GM23248 (cell line): Measurements from ENCODE around the gene C18orf63.

Experiments
- EZH2 ChIP-seq: fragments of 200-600 bp; sonication (generic); IDR thresholded peaks from 2 replicates; pipeline ENCODE4 v1.6.1; 2018; ENCODE audit warnings: antibody characterized with exemption, mild to moderate bottlenecking; ENCODE audit not compliant: insufficient read depth, poor library complexity, severe bottlenecking
- EZH2phosphoT487 ChIP-seq: fragments of 200-600 bp; sonication (generic); IDR thresholded peaks from 2 replicates; pipeline ENCODE4 v1.6.1; 2018; ENCODE audit warnings: antibody characterized with exemption, moderate library complexity, mild to moderate bottlenecking, low read depth; ENCODE audit not compliant: insufficient read depth

DNA sequence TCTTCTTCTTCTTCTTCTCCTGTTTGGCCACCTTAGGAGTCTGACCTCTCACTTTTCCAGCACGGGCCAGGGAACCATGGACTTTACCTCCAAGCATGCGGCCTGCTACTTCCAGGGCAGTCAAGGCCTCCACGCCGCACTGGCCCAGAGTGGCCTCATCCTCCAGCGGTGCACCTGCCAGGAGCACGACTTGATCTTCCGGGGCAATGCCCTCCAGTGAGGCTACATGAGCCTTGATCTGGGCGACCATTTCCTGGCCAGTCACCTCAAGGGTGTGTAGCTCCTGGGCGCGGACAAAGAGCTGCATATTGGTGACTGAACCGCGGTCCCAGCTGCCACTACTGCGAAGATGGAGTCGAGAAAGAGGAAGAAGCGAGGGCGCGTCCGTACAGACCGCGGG, 74.4 kb downstream of the C18orf63 start:
- no peak for TF ChIP-seq EZH2
- TF ChIP-seq EZH2phosphoT487 = no peak
